ENCODE measurements around the gene BSND.

The BSND gene

GRCh38 chr1:54986533-54986932 lies 12.2 kb upstream of the BSND start:
- DNase-seq (ENCODE audit: low read depth): no peak
- H3K4me3 ChIP-seq (ENCODE audit: low read depth, low read length): no peak overlapping the region
- no peak for TF ChIP-seq CTCF (IDR thresholded peaks at IDR 0.05; ENCODE audit: low read depth, low read length, missing control alignments)

DNA sequence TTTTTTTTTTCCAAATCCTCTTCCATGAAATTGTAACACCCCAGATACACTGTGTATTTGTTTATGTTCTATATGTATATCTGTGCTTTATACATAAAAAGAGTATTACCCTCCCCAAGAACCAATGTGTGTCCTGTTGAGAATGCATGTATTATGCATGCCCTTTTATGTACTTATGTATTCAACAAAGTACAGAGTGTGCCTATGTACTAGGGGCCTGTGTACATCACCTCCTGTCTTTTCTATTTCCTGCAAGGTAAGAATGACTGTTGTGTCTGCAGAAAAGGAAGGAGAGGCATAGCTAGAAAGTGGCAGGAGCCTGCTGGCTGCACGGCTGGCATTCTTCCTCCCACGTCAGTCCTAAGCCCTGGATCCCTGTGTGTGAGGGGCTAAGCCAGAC lies 11.3 kb upstream of the BSND start:
- no peak overlapping the region for H3K4me3 ChIP-seq (ENCODE audit: low read depth, low read length)
- no peak for DNase-seq (ENCODE audit: low read depth)
- TF ChIP-seq CTCF (IDR thresholded peaks at IDR 0.05; ENCODE audit: low read depth, low read length, missing control alignments): no peak

GRCh38 chr1:54987919-54988705 lies 10.6 kb upstream of the BSND start:
- no peak for TF ChIP-seq CTCF (IDR thresholded peaks at IDR 0.05; ENCODE audit: low read depth, low read length, missing control alignments)
- no peak overlapping the region for H3K4me3 ChIP-seq (ENCODE audit: low read depth, low read length)
- no peak for DNase-seq (ENCODE audit: low read depth)

GRCh38 chr1:54988975-54989374 lies 9.8 kb upstream of the BSND start:
- H3K4me3 ChIP-seq (ENCODE audit: low read depth, low read length): no peak overlapping the region
- DNase-seq (ENCODE audit: low read depth): no peak
- TF ChIP-seq CTCF (IDR thresholded peaks at IDR 0.05; ENCODE audit: low read depth, low read length, missing control alignments): no peak

GRCh38 chr1:54989473-54989872 lies 9.3 kb upstream of the BSND start:
- H3K4me3 ChIP-seq (ENCODE audit: low read depth, low read length): no peak overlapping the region
- no peak for DNase-seq (ENCODE audit: low read depth)
- TF ChIP-seq CTCF (IDR thresholded peaks at IDR 0.05; ENCODE audit: low read depth, low read length, missing control alignments): no peak

- TF ChIP-seq CTCF (IDR thresholded peaks at IDR 0.05; ENCODE audit: low read depth, low read length, missing control alignments): no peak
- no peak for DNase-seq (ENCODE audit: low read depth)
Observed at GRCh38 chr1:54989968-54990810, 8.5 kb upstream of the BSND start.

More at GRCh38 chr1:54989968-54990810, 8.5 kb upstream of the BSND start:
- no peak overlapping the region for H3K4me3 ChIP-seq (ENCODE audit: low read depth, low read length)
